Amygdala (tissue), 56 donors: ENCODE results near the gene CLIC5.

Experiments
- DNase-seq, 56 donors: peaks; one replicate each; lab custom pipeline; 2025; lab: John Stamatoyannopoulos, UW

CLIC5 gene

GRCh38 chr6:45966797-45967196 is 48.9 kb downstream of the CLIC5 start:
- no peak for DNase-seq

GRCh38 chr6:45966340-45966739 is 49.3 kb downstream of the CLIC5 start:
- DNase-seq = no peak

- no peak for DNase-seq
These were observed 49.9 kb downstream of the CLIC5 start for GRCh38 chr6:45965792-45966191.

GRCh38 chr6:45965007-45965406 is 50.7 kb downstream of the CLIC5 start:
- DNase-seq = no peak

GRCh38 chr6:45964300-45964699 is 51.4 kb downstream of the CLIC5 start:
- no peak for DNase-seq

GRCh38 chr6:45963896-45964295 is 51.8 kb downstream of the CLIC5 start:
- DNase-seq = no peak

- no peak for DNase-seq
These were observed 54.5 kb downstream of the CLIC5 start for GRCh38 chr6:45961125-45961524.

GRCh38 chr6:45959534-45960145 is 56.0 kb downstream of the CLIC5 start:
- no peak for DNase-seq

- DNase-seq = no peak
These were observed 59.0 kb downstream of the CLIC5 start for GRCh38 chr6:45956663-45957062.

- DNase-seq = no peak
These were observed 59.5 kb downstream of the CLIC5 start for GRCh38 chr6:45956176-45956575.

GRCh38 chr6:45955597-45955996 is 60.1 kb downstream of the CLIC5 start:
- DNase-seq = no peak

GRCh38 chr6:45952546-45952945 is 63.1 kb downstream of the CLIC5 start:
- DNase-seq = no peak

GRCh38 chr6:45952168-45952529 is 63.5 kb downstream of the CLIC5 start:
- no peak for DNase-seq

GRCh38 chr6:45951321-45952167 is 64.1 kb downstream of the CLIC5 start:
- no peak for DNase-seq

GRCh38 chr6:45949256-45949655 is 66.4 kb downstream of the CLIC5 start:
- DNase-seq = no peak

GRCh38 chr6:45947807-45948206 is 67.9 kb downstream of the CLIC5 start:
- DNase-seq = no peak

GRCh38 chr6:45946887-45947286 is 68.8 kb downstream of the CLIC5 start:
- no peak for DNase-seq

- no peak for DNase-seq
These were observed 69.3 kb downstream of the CLIC5 start for GRCh38 chr6:45946352-45946751.

- DNase-seq = no peak
These were observed 72.7 kb downstream of the CLIC5 start for GRCh38 chr6:45942953-45943352.

GRCh38 chr6:45933855-45934254 is 81.8 kb downstream of the CLIC5 start:
- DNase-seq = no peak

- no peak for DNase-seq
These were observed 84.4 kb downstream of the CLIC5 start for GRCh38 chr6:45931232-45931631.

- DNase-seq = peak in 44 of 56 donors; percentile 0 to 77 (median 26)
These were observed 85.1 kb downstream of the CLIC5 start for GRCh38 chr6:45930420-45931040.
